ENCODE results near the gene LASP1NB.
"Not testable (repeated sequence)": the region's sequence is repeated elsewhere in the genome, so short reads cannot be mapped to it uniquely, and the experiment has no call there.

Gene LASP1NB

DNA sequence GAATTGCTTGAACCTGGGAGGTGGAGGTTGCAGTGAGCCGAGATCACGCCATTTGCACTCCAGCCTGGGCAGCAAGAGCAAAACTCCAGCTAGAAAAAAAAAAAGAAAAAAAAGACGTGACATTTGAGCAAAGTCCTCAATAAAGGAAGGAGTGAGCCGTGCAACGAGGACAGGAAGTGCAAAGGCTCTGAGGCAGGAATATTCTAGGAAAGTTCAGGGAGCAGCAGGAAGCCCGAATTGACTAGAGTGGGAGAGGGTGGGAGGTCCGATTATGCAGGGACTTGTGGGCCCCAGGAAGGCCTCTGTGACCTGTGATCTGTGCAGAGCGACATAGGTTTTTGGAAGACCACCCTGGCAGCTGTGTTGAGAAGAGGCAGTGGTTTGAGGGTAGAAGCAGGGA is 8.6 kb upstream of the LASP1NB start:
- H3K4me3 ChIP-seq (ENCODE audit: low read depth, low read length), result no peak overlapping the region

DNA sequence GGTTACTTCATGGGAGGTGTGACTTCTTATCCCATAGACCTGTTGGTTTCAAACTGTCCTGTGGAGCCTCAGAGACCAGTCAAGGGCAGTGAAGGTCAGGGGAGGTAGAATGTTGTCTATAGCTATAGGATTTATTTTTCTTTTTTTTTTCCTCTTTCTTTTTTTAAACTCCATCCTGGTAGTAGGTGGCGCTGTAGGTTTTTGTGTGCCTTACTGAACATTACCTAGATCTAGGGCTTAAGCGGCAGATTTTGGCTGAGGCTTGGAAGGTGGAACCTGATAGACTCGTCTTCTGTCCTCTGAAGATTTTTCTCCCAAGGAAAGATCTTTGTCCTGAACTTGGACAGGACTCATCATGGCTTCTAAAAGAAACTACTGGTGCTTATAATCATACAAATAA is 8.2 kb upstream of the LASP1NB start:
- H3K4me3 ChIP-seq (ENCODE audit: low read depth, low read length), result no peak overlapping the region

GRCh38 chr17:38918129-38918913 is 7.1 kb upstream of the LASP1NB start:
- no peak overlapping the region for H3K4me3 ChIP-seq (ENCODE audit: low read depth, low read length)

DNA sequence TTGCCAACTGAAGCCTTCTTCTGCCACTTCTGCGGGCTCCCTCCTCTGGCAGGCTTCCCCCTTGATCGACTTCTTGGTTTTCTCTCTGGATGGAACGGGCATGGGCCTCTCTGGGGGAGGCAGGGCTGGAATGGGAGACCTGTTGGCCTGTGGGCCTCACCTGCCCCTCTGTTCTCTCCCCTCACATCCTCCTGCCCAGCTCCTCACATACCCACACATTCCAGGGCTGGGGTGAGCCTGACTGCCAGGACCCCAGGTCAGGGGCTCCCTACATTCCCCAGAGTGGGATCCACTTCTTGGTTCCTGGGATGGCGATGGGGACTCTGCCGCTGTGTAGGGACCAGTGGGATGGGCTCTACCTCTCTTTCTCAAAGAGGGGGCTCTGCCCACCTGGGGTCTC is 6.5 kb upstream of the LASP1NB start:
- no peak overlapping the region for H3K4me3 ChIP-seq (ENCODE audit: low read depth, low read length)

DNA sequence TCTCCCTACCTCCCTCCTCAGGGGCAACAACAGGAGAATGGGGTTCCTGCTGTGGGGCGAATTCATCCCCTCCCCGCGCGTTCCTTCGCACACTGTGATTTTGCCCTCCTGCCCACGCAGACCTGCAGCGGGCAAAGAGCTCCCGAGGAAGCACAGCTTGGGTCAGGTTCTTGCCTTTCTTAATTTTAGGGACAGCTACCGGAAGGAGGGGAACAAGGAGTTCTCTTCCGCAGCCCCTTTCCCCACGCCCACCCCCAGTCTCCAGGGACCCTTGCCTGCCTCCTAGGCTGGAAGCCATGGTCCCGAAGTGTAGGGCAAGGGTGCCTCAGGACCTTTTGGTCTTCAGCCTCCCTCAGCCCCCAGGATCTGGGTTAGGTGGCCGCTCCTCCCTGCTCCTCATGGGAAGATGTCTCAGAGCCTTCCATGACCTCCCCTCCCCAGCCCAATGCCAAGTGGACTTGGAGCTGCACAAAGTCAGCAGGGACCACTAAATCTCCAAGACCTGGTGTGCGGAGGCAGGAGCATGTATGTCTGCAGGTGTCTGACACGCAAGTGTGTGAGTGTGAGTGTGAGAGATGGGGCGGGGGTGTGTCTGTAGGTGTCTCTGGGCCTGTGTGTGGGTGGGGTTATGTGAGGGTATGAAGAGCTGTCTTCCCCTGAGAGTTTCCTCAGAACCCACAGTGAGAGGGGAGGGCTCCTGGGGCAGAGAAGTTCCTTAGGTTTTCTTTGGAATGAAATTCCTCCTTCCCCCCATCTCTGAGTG is 5.9 kb upstream of the LASP1NB start:
- no peak overlapping the region for H3K4me3 ChIP-seq (ENCODE audit: low read depth, low read length)

GRCh38 chr17:38920374-38921291 is 4.8 kb upstream of the LASP1NB start:
- H3K4me3 ChIP-seq (ENCODE audit: low read depth, low read length), result no peak overlapping the region

- H3K4me3 ChIP-seq (ENCODE audit: low read depth, low read length), result no peak overlapping the region
These were observed 3.5 kb upstream of the LASP1NB start for GRCh38 chr17:38921756-38922411.

GRCh38 chr17:38922538-38923297 is 2.7 kb upstream of the LASP1NB start:
- H3K4me3 ChIP-seq (ENCODE audit: low read depth, low read length), result no peak overlapping the region

DNA sequence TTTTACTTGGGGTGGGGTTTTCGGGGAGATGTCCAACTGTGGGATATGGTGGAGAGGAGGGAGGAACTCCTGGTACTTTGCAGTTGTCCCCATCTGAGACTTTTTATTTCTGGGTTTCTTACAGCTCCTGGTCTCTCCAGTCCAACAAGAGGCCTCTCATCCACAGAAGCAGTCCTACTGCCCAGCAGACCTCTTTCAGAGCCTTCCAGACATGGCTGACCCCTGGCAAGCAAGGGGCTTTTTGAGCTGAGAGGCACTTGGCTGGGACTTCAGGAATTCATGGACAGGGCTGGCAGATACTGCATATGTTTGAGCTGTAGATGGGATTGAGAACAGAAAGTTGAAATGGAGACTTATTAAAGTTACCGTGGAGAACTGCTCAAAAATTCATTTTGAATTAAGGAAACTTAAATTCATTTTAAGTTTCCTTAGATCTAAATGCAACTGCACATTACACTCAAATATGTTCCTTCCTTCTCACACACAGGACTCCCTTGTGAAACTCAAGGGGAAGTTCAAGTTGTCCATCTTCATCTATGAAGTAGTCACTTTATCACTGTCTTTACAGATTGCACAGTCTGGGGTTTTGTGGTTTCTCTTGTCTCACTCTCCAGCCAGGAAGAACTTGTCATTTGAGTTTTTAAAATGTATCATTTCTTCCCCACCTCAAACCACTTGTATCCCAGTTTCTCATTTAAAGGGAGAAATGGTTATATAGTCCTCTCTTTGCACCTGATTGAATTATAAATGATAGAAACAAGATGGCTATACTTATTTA is 1.1 kb downstream of the LASP1NB start:
- H3K4me3 ChIP-seq (ENCODE audit: low read depth, low read length), result no peak overlapping the region

GRCh38 chr17:38930782-38931181 is 5.4 kb downstream of the LASP1NB start:
- H3K4me3 ChIP-seq (ENCODE audit: low read depth, low read length), result not testable (repeated sequence)

DNA sequence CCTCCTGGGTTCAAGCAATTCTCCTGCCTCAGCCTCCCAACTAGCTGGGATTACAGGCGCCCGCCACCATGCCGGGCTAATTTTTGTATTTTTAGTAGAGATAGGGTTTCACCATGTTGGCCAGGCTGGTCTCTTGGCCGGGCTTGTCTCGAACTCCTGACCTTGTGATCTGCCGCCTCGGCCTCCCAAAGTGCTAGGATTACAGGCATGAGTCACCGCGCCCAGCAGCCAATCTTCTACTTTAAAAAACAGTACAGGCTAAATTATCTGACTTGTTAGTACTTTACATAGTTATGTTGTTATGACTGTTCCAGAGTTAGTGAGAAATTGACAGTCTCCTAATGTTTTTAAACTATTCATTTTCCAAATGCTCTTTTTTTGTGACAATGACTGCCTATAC is 8.5 kb downstream of the LASP1NB start:
- H3K4me3 ChIP-seq (ENCODE audit: low read depth, low read length), result not testable (repeated sequence)

DNA sequence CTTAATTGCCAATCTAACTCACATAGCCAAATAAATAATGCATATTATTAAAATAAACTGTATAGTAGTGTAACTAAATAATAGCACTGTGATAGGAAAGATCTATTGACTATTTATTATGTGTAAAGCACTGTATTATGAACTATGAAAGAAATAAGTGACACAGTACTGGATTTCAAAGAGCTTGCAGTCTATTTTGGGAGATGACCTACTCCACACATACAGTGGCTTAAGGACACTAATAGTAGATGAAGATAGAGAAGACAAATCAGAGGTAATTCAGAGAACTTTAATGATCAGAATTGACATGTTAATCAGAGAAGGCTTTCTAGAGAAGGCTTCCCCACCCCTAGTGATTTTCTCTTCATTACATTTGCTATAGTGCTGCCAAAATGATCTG is 14.6 kb downstream of the LASP1NB start:
- H3K4me3 ChIP-seq (ENCODE audit: low read depth, low read length), result no peak overlapping the region

- no peak overlapping the region for H3K4me3 ChIP-seq (ENCODE audit: low read depth, low read length)
These were observed 15.0 kb downstream of the LASP1NB start for GRCh38 chr17:38940404-38940803.

DNA sequence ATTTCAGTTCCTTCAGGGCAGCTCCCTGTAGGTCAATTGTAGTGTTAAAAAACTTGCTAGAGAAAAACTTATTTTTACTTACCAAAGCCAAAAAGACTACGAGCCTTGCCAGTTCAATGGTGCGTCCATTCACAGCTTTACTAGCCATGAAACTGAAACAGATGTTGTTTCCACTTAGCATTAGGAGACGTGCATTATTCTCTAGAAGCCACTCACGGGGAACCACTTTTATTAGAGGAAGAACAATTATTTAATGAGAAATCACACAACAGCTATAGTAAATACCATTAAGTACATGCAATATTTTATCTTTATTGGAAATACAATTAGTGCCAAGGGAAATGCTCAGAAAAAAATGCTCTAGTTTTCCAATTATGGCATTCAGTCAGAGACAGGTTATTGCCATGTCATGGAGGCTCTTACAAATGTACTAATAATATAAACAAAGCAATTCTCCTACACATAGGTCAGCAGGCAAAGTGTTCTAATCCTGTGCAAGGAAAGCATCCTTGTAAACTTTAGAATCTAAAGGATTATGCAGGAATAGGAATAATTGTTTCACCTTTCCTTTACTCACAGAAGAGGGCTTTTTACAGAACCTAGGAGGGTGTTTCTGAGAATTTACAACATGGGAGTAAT is 17.4 kb downstream of the LASP1NB start:
- no peak overlapping the region for H3K4me3 ChIP-seq (ENCODE audit: low read depth, low read length)

GRCh38 chr17:38943607-38944006 is 18.2 kb downstream of the LASP1NB start:
- H3K4me3 ChIP-seq (ENCODE audit: low read depth, low read length), result no peak overlapping the region

DNA sequence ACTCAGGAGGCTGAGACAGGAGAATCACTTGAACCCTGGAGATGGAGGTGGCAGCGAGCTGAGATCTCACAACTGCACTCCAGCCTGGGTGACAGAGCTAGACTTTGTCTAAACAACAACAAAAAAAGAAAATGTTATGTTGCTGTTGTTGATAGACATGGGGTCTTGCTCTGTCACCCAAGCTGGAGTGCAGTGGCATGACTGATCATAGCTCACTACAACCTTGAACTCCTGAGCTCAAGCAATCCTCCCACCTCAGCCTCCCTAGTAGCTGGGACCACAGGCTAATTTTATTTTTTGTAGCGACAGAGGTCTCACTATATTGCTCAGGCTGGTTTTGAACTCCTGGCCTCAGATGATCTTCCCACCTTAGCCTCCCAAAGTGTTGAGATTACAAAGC is 21.8 kb downstream of the LASP1NB start:
- no peak overlapping the region for H3K4me3 ChIP-seq (ENCODE audit: low read depth, low read length)

DNA sequence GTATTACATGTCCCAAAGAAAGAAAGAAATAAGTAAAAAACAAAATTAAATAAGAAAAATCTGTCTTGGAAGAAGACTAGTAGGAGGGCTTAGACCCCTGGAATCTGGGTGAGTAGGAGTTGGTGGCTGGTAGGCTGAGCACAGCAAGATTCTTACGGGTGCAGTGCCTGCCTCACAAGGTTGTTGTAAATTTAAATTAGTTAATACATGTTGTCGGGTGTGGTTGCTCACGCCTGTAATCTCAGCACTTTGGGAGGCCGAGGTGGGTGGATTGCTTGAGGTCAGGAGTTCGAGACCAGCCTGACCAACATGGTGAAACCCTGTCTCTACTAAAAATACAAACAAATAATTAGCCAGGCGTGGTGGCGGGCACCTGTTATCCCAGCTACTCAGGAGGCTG is 28.4 kb downstream of the LASP1NB start:
- H3K4me3 ChIP-seq (ENCODE audit: low read depth, low read length), result not testable (repeated sequence)

- no peak overlapping the region for H3K4me3 ChIP-seq (ENCODE audit: low read depth, low read length)
These were observed 32.9 kb downstream of the LASP1NB start for GRCh38 chr17:38958326-38958725.

GRCh38 chr17:38958756-38959155 is 33.3 kb downstream of the LASP1NB start:
- H3K4me3 ChIP-seq (ENCODE audit: low read depth, low read length), result no peak overlapping the region

All from iPS-11a (cell line).